Suprapubic skin (tissue), 4 donors: ENCODE measurements around the gene NPDC1.

ENCODE experiments used
- EP300 ChIP-seq: sonication (generic); formaldehyde crosslinking; IDR thresholded peaks from one replicate; pipeline ENCODE4 v1.6.1; 2017; ENCODE audit warnings: antibody characterized with exemption
- POLR2A ChIP-seq, 2 donors: fragments of 450-650 bp; IDR thresholded peaks; one replicate each; pipeline ENCODE4 v1.6.1; 2017; ENCODE audit warnings: antibody characterized with exemption in 2 of 2, mild to moderate bottlenecking in 2 of 2, moderate library complexity in 2 of 2
- POLR2AphosphoS5 ChIP-seq, 3 donors: sonication (generic); formaldehyde crosslinking; IDR thresholded peaks; one replicate each; pipeline ENCODE4 v1.6.1; 2017; ENCODE audit warnings: antibody characterized with exemption in 3 of 3
- TF ChIP-seq, protein P1 (sequence below), 2 donors: fragments of 200-600 bp in 1 of 2; fragments of 450-650 bp in 1 of 2; sonication (generic) in 1 of 2; IDR thresholded peaks; one replicate each; pipeline ENCODE4 v1.5.1; 2016 to 2019; ENCODE audit warnings: antibody characterized with exemption in 2 of 2, mild to moderate bottlenecking in 1 of 2, moderate library complexity in 1 of 2

DNA sequence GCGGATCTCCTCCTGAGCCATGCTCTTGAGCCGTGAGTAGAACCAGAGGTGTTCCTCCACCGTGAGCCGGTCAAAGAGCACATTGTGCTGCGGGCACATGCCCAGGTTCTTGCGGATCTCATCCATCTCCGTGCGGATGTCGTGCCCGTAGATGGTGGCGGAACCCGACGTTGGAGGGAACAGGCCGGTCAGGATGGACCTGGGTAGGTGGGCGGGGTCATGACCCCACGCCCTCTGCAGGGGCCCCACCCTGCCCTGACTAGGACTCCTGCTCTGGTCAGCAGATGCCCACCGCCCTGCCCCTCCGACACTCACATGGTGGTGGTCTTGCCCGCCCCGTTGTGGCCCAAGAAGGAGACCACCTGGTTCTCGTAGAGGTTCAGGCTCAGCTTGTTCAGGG lies 30.0 kb downstream of the NPDC1 start:
- TF ChIP-seq, protein P1, sequence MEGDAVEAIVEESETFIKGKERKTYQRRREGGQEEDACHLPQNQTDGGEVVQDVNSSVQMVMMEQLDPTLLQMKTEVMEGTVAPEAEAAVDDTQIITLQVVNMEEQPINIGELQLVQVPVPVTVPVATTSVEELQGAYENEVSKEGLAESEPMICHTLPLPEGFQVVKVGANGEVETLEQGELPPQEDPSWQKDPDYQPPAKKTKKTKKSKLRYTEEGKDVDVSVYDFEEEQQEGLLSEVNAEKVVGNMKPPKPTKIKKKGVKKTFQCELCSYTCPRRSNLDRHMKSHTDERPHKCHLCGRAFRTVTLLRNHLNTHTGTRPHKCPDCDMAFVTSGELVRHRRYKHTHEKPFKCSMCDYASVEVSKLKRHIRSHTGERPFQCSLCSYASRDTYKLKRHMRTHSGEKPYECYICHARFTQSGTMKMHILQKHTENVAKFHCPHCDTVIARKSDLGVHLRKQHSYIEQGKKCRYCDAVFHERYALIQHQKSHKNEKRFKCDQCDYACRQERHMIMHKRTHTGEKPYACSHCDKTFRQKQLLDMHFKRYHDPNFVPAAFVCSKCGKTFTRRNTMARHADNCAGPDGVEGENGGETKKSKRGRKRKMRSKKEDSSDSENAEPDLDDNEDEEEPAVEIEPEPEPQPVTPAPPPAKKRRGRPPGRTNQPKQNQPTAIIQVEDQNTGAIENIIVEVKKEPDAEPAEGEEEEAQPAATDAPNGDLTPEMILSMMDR (IDR thresholded peaks at IDR 0.05), result no peak
- TF ChIP-seq POLR2A (IDR thresholded peaks at IDR 0.05) (no peak), EP300 (no peak), POLR2AphosphoS5 (IDR thresholded peaks at IDR 0.05) (no peak)
